CD4-positive, alpha-beta memory T cell (primary cell): ENCODE data around the gene HMGB3. TPM values are rescaled to one million over a fixed set of nuclear protein-coding genes. Genes with fewer than 3 reads are reported as not detected.
"Not testable (repeated sequence)": the region's sequence is repeated elsewhere in the genome, so short reads cannot be mapped to it uniquely, and the experiment has no call there.

ENCODE experiments used
- CTCF ChIA-PET: fragments of 350-600 bp; sonication (Branson Sonifier 250); formaldehyde crosslinking; loops from one replicate; lab custom pipeline; 2021; ENCODE audit warnings: inconsistent platforms; ENCODE audit not compliant: partially characterized antibody; lab: Charles Lee
- POLR2A ChIA-PET: fragments of 350-600 bp; sonication (Branson Sonifier 250); formaldehyde crosslinking; loops from one replicate; lab custom pipeline; 2021; ENCODE audit not compliant: partially characterized antibody; lab: Charles Lee
- DNase-seq, 5 donors: peaks; one replicate each; pipeline versions ENCODE4 v3.0.0 to v3.0.0-alpha.2; 2020 to 2022; ENCODE audit warnings: mixed read lengths in 1 of 5
- H3K27ac ChIP-seq: one replicate; pipeline ENCODE4 v1.7.0; 2013; ENCODE audit warnings: low read depth, low read length
- H3K27me3 ChIP-seq: 2 replicates; pipeline ENCODE4 v1.7.0; 2013; ENCODE audit warnings: mild to moderate bottlenecking, low read length, moderate library complexity; ENCODE audit not compliant: insufficient read depth
- H3K36me3 ChIP-seq: 2 replicates; pipeline ENCODE4 v1.7.0; 2013; ENCODE audit warnings: mild to moderate bottlenecking, low read length, moderate library complexity; ENCODE audit not compliant: insufficient read depth
- H3K4me1 ChIP-seq: 2 replicates; pipeline ENCODE4 v1.7.0; 2013; ENCODE audit warnings: mild to moderate bottlenecking, low read length, moderate library complexity; ENCODE audit not compliant: insufficient read depth
- H3K4me3 ChIP-seq, 2 donors: one replicate each; pipeline ENCODE4 v1.7.0; 2013; ENCODE audit warnings: low read length in 2 of 2, mild to moderate bottlenecking in 1 of 2
- H3K9me3 ChIP-seq, 2 donors: one replicate each; pipeline ENCODE4 v1.7.0; 2013; ENCODE audit warnings: low read length in 2 of 2, control low read depth in 1 of 2; ENCODE audit not compliant: control insufficient read depth in 1 of 2
- H3K27ac Mint-ChIP-seq, 7 donors: one replicate each; pipeline ENCODE4 v1.8.0; 2020 to 2021; ENCODE audit warnings: mixed read lengths in 7 of 7, mild to moderate bottlenecking in 6 of 7, inconsistent platforms in 3 of 7, moderate library complexity in 3 of 7
- H3K27me3 Mint-ChIP-seq, 2 donors: one replicate each; pipeline ENCODE4 v1.8.0; 2020 to 2021; ENCODE audit warnings: mixed read lengths in 2 of 2
- H3K36me3 Mint-ChIP-seq, 2 donors: one replicate each; pipeline ENCODE4 v1.8.0; 2020 to 2021; ENCODE audit warnings: mixed read lengths in 2 of 2, inconsistent platforms in 1 of 2, mild to moderate bottlenecking in 1 of 2
- H3K4me1 Mint-ChIP-seq, 4 donors: one replicate each; pipeline ENCODE4 v1.8.0; 2020 to 2021; ENCODE audit warnings: mixed read lengths in 4 of 4, mild to moderate bottlenecking in 1 of 4
- H3K4me3 Mint-ChIP-seq, 8 donors: one replicate each; pipeline ENCODE4 v1.8.0; 2020 to 2021; ENCODE audit warnings: mixed read lengths in 8 of 8, mild to moderate bottlenecking in 7 of 8, moderate library complexity in 6 of 8, inconsistent platforms in 3 of 8
- H3K9me3 Mint-ChIP-seq, 8 donors: one replicate each; pipeline ENCODE4 v1.8.0; 2020 to 2021; ENCODE audit warnings: mixed read lengths in 8 of 8, mild to moderate bottlenecking in 5 of 8, inconsistent platforms in 3 of 8, moderate library complexity in 1 of 8
- intact Hi-C: fragments of 100-400 bp; cut with micrococcal nuclease; formaldehyde crosslinking; loops from one replicate; pipeline ENCODE4 v1.15.1; 2023
- polyA plus RNA-seq, 2 donors: library from polyadenylated mRNA; unstranded; fragments of 300-500 nt; fragmentation: Illumina TruSeq; gene quantifications; one replicate each; pipeline ENCODE4 v1.2.3, GENCODE V29; 2021
- total RNA-seq, 2 experiments: library from RNA; stranded (reverse); gene quantifications; one replicate each; pipeline ENCODE4 v1.2.3, GENCODE V29; 2021

HMGB3 gene
- total and polyA plus RNA-seq, 4 experiments from 2014 or later = 0.67 to 1.9 (median 1.5) TPM

GRCh38 chrX:150987687-150988086 is 4.6 kb downstream of the HMGB3 start:
- H3K36me3 ChIP-seq, H3K27me3 Mint-ChIP-seq, H3K36me3 Mint-ChIP-seq, intact Hi-C loops, H3K4me3 ChIP-seq, H3K4me1 Mint-ChIP-seq, H3K9me3 Mint-ChIP-seq, POLR2A ChIA-PET, H3K4me3 Mint-ChIP-seq, H3K27me3 ChIP-seq, H3K4me1 ChIP-seq, CTCF ChIA-PET, H3K27ac Mint-ChIP-seq, H3K27ac ChIP-seq, H3K9me3 ChIP-seq, DNase-seq: not testable (repeated sequence)

- DNase-seq = no peak
- Mint-ChIP-seq H3K4me3 (no peak overlapping the region), H3K27ac (no peak overlapping the region), H3K27me3 (no peaks in the 10 kb centered on the region), H3K9me3 (no peaks in the 10 kb centered on the region), H3K4me1 (peaks cover 0 to 8% (median 2%) of the 10 kb centered on the region in 4 donors), H3K36me3 (peaks cover 0 to 4% of the 10 kb centered on the region in 2 donors)
- CTCF ChIA-PET = no interaction called here
- no peak overlapping the region for H3K4me3 ChIP-seq
- intact Hi-C loops = no loop called here
- H3K4me1 ChIP-seq = peaks cover 8% of the 10 kb centered on the region
- no peaks in the 10 kb centered on the region for H3K27me3 ChIP-seq
- H3K27ac ChIP-seq = no peak overlapping the region
- POLR2A ChIA-PET = no interaction called here
- no peaks in the 10 kb centered on the region for H3K36me3 ChIP-seq
- H3K9me3 ChIP-seq = no peaks in the 10 kb centered on the region
These were observed 6.3 kb downstream of the HMGB3 start for GRCh38 chrX:150989420-150989819.

- ChIA-PET POLR2A (no interaction called here), CTCF (no interaction called here)
- H3K4me1 Mint-ChIP-seq = no peaks in the 10 kb centered on the region
- no peak overlapping the region for H3K27ac ChIP-seq
- DNase-seq = no peak
- no peaks in the 10 kb centered on the region for H3K36me3 Mint-ChIP-seq
- no peak overlapping the region for H3K4me3 ChIP-seq
- H3K27me3 Mint-ChIP-seq = no peaks in the 10 kb centered on the region
- no peak overlapping the region for H3K27ac Mint-ChIP-seq
- no peaks in the 10 kb centered on the region for H3K9me3 ChIP-seq
- no peak overlapping the region for H3K4me3 Mint-ChIP-seq
- H3K36me3 ChIP-seq = no peaks in the 10 kb centered on the region
- intact Hi-C loops = no loop called here
- H3K4me1 ChIP-seq = no peaks in the 10 kb centered on the region
- no peaks in the 10 kb centered on the region for H3K9me3 Mint-ChIP-seq
- no peaks in the 10 kb centered on the region for H3K27me3 ChIP-seq
These were observed 7.8 kb downstream of the HMGB3 start for GRCh38 chrX:150990910-150991309.

DNA sequence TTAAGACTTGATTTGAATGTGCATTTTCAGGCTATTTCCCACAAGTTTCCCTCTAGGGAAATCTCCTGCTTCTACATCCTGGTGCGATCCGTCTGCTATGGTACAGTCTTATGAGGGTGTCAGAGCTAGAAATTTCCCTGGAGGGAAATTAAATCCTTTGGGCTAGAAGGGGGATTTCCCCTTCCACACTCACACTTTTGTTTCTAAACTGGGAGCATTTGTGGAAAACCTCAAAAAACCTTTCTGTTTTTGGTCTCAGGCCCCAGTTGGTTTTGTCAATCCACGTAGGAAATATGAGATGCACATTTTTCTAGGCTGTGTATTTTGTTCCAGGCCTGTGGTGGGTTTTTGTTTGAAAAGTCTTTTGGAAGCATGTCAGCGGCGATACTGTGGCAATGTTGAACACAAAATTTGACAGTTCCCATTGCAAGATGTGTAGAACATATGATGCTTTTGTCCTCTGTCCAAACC is 17.8 kb downstream of the HMGB3 start:
- Histone ChIP-seq H3K27ac (no peak overlapping the region), H3K9me3 (no peaks in the 10 kb centered on the region), H3K4me1 (no peaks in the 10 kb centered on the region), H3K36me3 (no peaks in the 10 kb centered on the region), H3K27me3 (no peaks in the 10 kb centered on the region), H3K4me3 (no peak overlapping the region)
- Mint-ChIP-seq H3K27me3 (no peaks in the 10 kb centered on the region), H3K36me3 (no peaks in the 10 kb centered on the region), H3K27ac (no peak overlapping the region), H3K4me3 (no peak overlapping the region), H3K9me3 (no peaks in the 10 kb centered on the region), H3K4me1 (no peaks in the 10 kb centered on the region)
- intact Hi-C loops = no loop called here
- CTCF ChIA-PET = no interaction called here
- DNase-seq = no peak
- POLR2A ChIA-PET = no interaction called here

- intact Hi-C loops = no loop called here
- no peaks in the 10 kb centered on the region for H3K4me1 Mint-ChIP-seq
- Histone ChIP-seq H3K36me3 (no peaks in the 10 kb centered on the region), H3K9me3 (no peaks in the 10 kb centered on the region), H3K27me3 (no peaks in the 10 kb centered on the region), H3K4me1 (no peaks in the 10 kb centered on the region), H3K4me3 (no peak overlapping the region), H3K27ac (no peak overlapping the region)
- peaks cover 0 to 3% (median 0%) of the 10 kb centered on the region in 8 donors for H3K9me3 Mint-ChIP-seq
- H3K36me3 Mint-ChIP-seq = no peaks in the 10 kb centered on the region
- CTCF ChIA-PET = no interaction called here
- no peak for DNase-seq
- peaks cover 1% of the 10 kb centered on the region in 2 donors for H3K27me3 Mint-ChIP-seq
- no peak overlapping the region for H3K4me3 Mint-ChIP-seq
- no peak overlapping the region for H3K27ac Mint-ChIP-seq
- POLR2A ChIA-PET = no interaction called here
These were observed 20.9 kb downstream of the HMGB3 start for GRCh38 chrX:151004085-151004484.

DNA sequence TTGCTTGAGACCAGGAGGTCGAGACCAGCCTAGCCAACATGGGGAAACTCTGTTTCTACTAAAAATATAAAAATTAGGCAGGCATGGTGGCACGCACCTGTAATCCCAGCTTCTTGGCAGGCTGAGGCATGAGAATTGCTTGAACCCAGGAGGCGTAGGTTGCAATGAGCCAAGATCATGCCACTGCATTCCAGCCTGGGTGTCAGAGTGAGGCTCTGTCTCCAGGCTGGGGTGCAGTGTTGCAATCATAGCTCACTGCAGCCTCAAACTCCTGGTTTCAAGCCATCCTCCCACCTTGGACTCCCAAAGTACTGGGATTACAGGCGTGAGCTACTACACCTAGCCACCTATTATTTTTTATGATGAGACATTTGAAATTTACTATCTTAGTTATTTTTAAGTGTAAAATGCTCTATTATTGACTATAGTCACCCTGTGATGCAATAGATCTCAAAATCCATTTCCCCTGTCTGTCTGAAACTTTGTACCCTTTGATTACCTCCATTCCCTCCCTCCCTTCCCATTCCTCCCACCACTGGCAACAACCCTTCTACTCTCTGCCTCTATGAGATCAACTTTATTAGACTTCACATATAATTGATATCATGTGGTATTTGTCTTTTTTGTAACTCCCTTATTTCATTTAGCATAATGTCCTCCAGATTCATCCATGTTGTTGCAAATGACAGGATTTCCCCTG is 23.4 kb downstream of the HMGB3 start:
- Mint-ChIP-seq H3K4me1 (no peaks in the 10 kb centered on the region), H3K27ac (no peak overlapping the region), H3K9me3 (peaks cover 0 to 3% (median 0%) of the 10 kb centered on the region in 8 donors), H3K4me3 (no peak overlapping the region), H3K36me3 (no peaks in the 10 kb centered on the region), H3K27me3 (peaks cover 1% of the 10 kb centered on the region in 2 donors)
- H3K9me3 ChIP-seq = no peaks in the 10 kb centered on the region
- H3K4me1 ChIP-seq = no peaks in the 10 kb centered on the region
- no peak overlapping the region for H3K4me3 ChIP-seq
- no peak overlapping the region for H3K27ac ChIP-seq
- H3K27me3 ChIP-seq = no peaks in the 10 kb centered on the region
- intact Hi-C loops = no loop called here
- DNase-seq = no peak
- ChIA-PET POLR2A (no interaction called here), CTCF (no interaction called here)
- H3K36me3 ChIP-seq = no peaks in the 10 kb centered on the region

GRCh38 chrX:151009582-151009981 is 26.4 kb downstream of the HMGB3 start:
- H3K4me3 Mint-ChIP-seq = no peak overlapping the region
- H3K27me3 Mint-ChIP-seq = peaks cover 1% of the 10 kb centered on the region in 2 donors
- H3K4me1 Mint-ChIP-seq = no peaks in the 10 kb centered on the region
- H3K27ac ChIP-seq = no peak overlapping the region
- no peaks in the 10 kb centered on the region for H3K36me3 ChIP-seq
- H3K27me3 ChIP-seq = no peaks in the 10 kb centered on the region
- no peaks in the 10 kb centered on the region for H3K36me3 Mint-ChIP-seq
- POLR2A ChIA-PET = no interaction called here
- CTCF ChIA-PET = no interaction called here
- intact Hi-C loops = no loop called here
- no peaks in the 10 kb centered on the region for H3K9me3 ChIP-seq
- peaks cover 0 to 8% (median 2%) of the 10 kb centered on the region in 8 donors for H3K9me3 Mint-ChIP-seq
- no peak overlapping the region for H3K4me3 ChIP-seq
- H3K4me1 ChIP-seq = no peaks in the 10 kb centered on the region
- H3K27ac Mint-ChIP-seq = no peak overlapping the region
- DNase-seq = no peak
